DOHH2 (cell line): ENCODE measurements around the gene ADAMTSL1.

Experiments
- H3F3A ChIP-seq: fragments of 200-600 bp; sonication (generic), shearing (Covaris generic); 2 replicates; pipeline ENCODE4 v1.6.0; 2016; ENCODE audit warnings: antibody characterized with exemption, mild to moderate bottlenecking; ENCODE audit not compliant: control insufficient read depth, insufficient read depth
- H3K27ac ChIP-seq: fragments of 200-600 bp; sonication (generic); 2 replicates; pipeline ENCODE4 v1.5.1; 2014; ENCODE audit warnings: low read depth, mild to moderate bottlenecking, low read length, moderate library complexity
- H3K27me3 ChIP-seq: fragments of 200-600 bp; sonication (generic); 2 replicates; pipeline ENCODE4 v1.6.1; 2014; ENCODE audit warnings: mild to moderate bottlenecking, low read length, mixed read lengths; ENCODE audit not compliant: control insufficient read depth
- H3K36me3 ChIP-seq: fragments of 200-600 bp; sonication (generic); 2 replicates; pipeline ENCODE4 v1.6.1; 2014; ENCODE audit warnings: mild to moderate bottlenecking, low read length, moderate library complexity, mixed read lengths; ENCODE audit not compliant: control insufficient read depth
- H3K4me1 ChIP-seq: fragments of 200-600 bp; sonication (generic); 2 replicates; pipeline ENCODE4 v1.6.1; 2014; ENCODE audit warnings: mild to moderate bottlenecking, low read length, mixed read lengths; ENCODE audit not compliant: control insufficient read depth
- H3K4me2 ChIP-seq: fragments of 200-600 bp; sonication (generic); 2 replicates; pipeline ENCODE4 v1.6.0; 2014; ENCODE audit warnings: mild to moderate bottlenecking, low read length, moderate library complexity
- H3K4me3 ChIP-seq: fragments of 200-600 bp; sonication (generic); 2 replicates; pipeline ENCODE4 v1.5.1; 2014; ENCODE audit warnings: mild to moderate bottlenecking, low read length, mixed read lengths
- H3K79me2 ChIP-seq: fragments of 200-600 bp; sonication (generic); 2 replicates; pipeline ENCODE4 v1.6.1; 2014; ENCODE audit warnings: mild to moderate bottlenecking, low read length, mixed read lengths; ENCODE audit not compliant: control insufficient read depth
- H3K9me2 ChIP-seq: fragments of 200-600 bp; sonication (generic); replicated peaks from 2 replicates; pipeline ENCODE4 v1.6.1; 2014; ENCODE audit warnings: mild to moderate bottlenecking, low read length, mixed read lengths; ENCODE audit not compliant: control insufficient read depth
- H3K9me3 ChIP-seq: fragments of 200-600 bp; sonication (generic); 2 replicates; pipeline ENCODE4 v1.6.1; 2014; ENCODE audit warnings: antibody characterized with exemption, low read length, mixed read lengths; ENCODE audit not compliant: control insufficient read depth, insufficient read depth
- H4K20me1 ChIP-seq: fragments of 200-600 bp; sonication (generic); 2 replicates; pipeline ENCODE4 v1.6.0; 2014; ENCODE audit warnings: low read depth, mild to moderate bottlenecking, antibody characterized with exemption, low read length, moderate library complexity; ENCODE audit not compliant: control insufficient read depth, insufficient read depth
- CTCF ChIP-seq: fragments of 200-600 bp; sonication (generic); IDR thresholded peaks from one replicate; pipeline ENCODE4 v1.5.1; 2014; ENCODE audit warnings: antibody characterized with exemption, mild to moderate bottlenecking, low read depth, low read length; ENCODE audit not compliant: poor library complexity, severe bottlenecking
- EZH2phosphoT487 ChIP-seq: fragments of 200-600 bp; sonication (generic); IDR thresholded peaks from 2 replicates; pipeline ENCODE4 v1.6.1; 2017; ENCODE audit warnings: borderline replicate concordance, mild to moderate bottlenecking, antibody characterized with exemption, low read length, moderate library complexity, mixed read lengths

Gene ADAMTSL1

GRCh38 chr9:18851069-18851795 is 377.3 kb downstream of the ADAMTSL1 start:
- Histone ChIP-seq H3K27ac (no peak overlapping the region), H3K4me3 (no peak overlapping the region), H3K4me2 (no peak overlapping the region), H3K9me2 (no peaks in the 10 kb centered on the region), H3K36me3 (no peaks in the 10 kb centered on the region), H3K27me3 (no peaks in the 10 kb centered on the region), H3K79me2 (no peaks in the 10 kb centered on the region), H4K20me1 (no peaks in the 10 kb centered on the region), H3K9me3 (no peaks in the 10 kb centered on the region), H3K4me1 (no peaks in the 10 kb centered on the region), H3F3A (no peaks in the 10 kb centered on the region)
- no peak for TF ChIP-seq EZH2phosphoT487
- TF ChIP-seq CTCF: no peak

GRCh38 chr9:18855656-18856055 is 381.7 kb downstream of the ADAMTSL1 start:
- H4K20me1 ChIP-seq: no peaks in the 10 kb centered on the region
- no peaks in the 10 kb centered on the region for H3K9me2 ChIP-seq
- no peaks in the 10 kb centered on the region for H3K36me3 ChIP-seq
- H3K4me3 ChIP-seq: no peak overlapping the region
- no peak overlapping the region for H3K4me2 ChIP-seq
- no peak overlapping the region for H3K27ac ChIP-seq
- no peaks in the 10 kb centered on the region for H3K9me3 ChIP-seq
- no peaks in the 10 kb centered on the region for H3K79me2 ChIP-seq
- H3K4me1 ChIP-seq: no peaks in the 10 kb centered on the region
- TF ChIP-seq CTCF: no peak
- TF ChIP-seq EZH2phosphoT487: no peak
- H3F3A ChIP-seq: no peaks in the 10 kb centered on the region
- no peaks in the 10 kb centered on the region for H3K27me3 ChIP-seq

GRCh38 chr9:18857334-18857733 is 383.4 kb downstream of the ADAMTSL1 start:
- H3K4me2 ChIP-seq: no peak overlapping the region
- no peak overlapping the region for H3K4me3 ChIP-seq
- no peaks in the 10 kb centered on the region for H3K36me3 ChIP-seq
- no peaks in the 10 kb centered on the region for H3K9me2 ChIP-seq
- H4K20me1 ChIP-seq: no peaks in the 10 kb centered on the region
- H3K9me3 ChIP-seq: no peaks in the 10 kb centered on the region
- H3K79me2 ChIP-seq: no peaks in the 10 kb centered on the region
- H3K27ac ChIP-seq: no peak overlapping the region
- H3K27me3 ChIP-seq: no peaks in the 10 kb centered on the region
- TF ChIP-seq EZH2phosphoT487: no peak
- TF ChIP-seq CTCF: no peak
- no peaks in the 10 kb centered on the region for H3K4me1 ChIP-seq
- H3F3A ChIP-seq: no peaks in the 10 kb centered on the region
